HG03175 (cell line): ENCODE data around the gene NYAP2.

Experiments
- ATAC-seq: cut with Tn5 transposase; IDR thresholded peaks from one replicate; pipeline ENCODE4 v1.9.1; 2021; ENCODE audit warnings: mild to moderate bottlenecking, moderate library complexity; ENCODE audit not compliant: unreplicated experiment

The NYAP2 gene

GRCh38 chr2:225399504-225399903, at the start of gene NYAP2:
Gene NYAP2, plus strand, starts transcription at chr2:225399710. Its CDS starts 9,171 bp downstream, at chr2:225408881.
- no peak for ATAC-seq

- ATAC-seq, result no peak
These were observed 45.9 kb upstream of the NYAP2 start for GRCh38 chr2:225353579-225354085.

GRCh38 chr2:225354281-225354774, 45.2 kb upstream of the NYAP2 start:
- ATAC-seq, result no peak

- ATAC-seq, result no peak
These were observed 43.7 kb upstream of the NYAP2 start for GRCh38 chr2:225355788-225356187.

GRCh38 chr2:225366731-225367130, 32.8 kb upstream of the NYAP2 start:
- no peak for ATAC-seq

GRCh38 chr2:225367482-225367881, 32.0 kb upstream of the NYAP2 start:
- ATAC-seq, result no peak

GRCh38 chr2:225378984-225379383, 20.5 kb upstream of the NYAP2 start:
- no peak for ATAC-seq

GRCh38 chr2:225379856-225380255, 19.7 kb upstream of the NYAP2 start:
- ATAC-seq, result no peak

GRCh38 chr2:225381609-225382008, 17.9 kb upstream of the NYAP2 start:
- ATAC-seq, result no peak

GRCh38 chr2:225398372-225398771, 1.1 kb upstream of the NYAP2 start:
- ATAC-seq, result no peak

- ATAC-seq, result no peak
These were observed 576 bp downstream of the NYAP2 start for GRCh38 chr2:225400060-225400511.

GRCh38 chr2:225400546-225401400, 1.3 kb downstream of the NYAP2 start:
- ATAC-seq, result no peak

- no peak for ATAC-seq
These were observed 2.8 kb downstream of the NYAP2 start for GRCh38 chr2:225402210-225402776.

- no peak for ATAC-seq
These were observed 11.9 kb downstream of the NYAP2 start for GRCh38 chr2:225411452-225411851.

- ATAC-seq, result no peak
These were observed 14.3 kb downstream of the NYAP2 start for GRCh38 chr2:225413786-225414185.

- ATAC-seq, result no peak
These were observed 15.4 kb downstream of the NYAP2 start for GRCh38 chr2:225414902-225415301.

- no peak for ATAC-seq
These were observed 15.8 kb downstream of the NYAP2 start for GRCh38 chr2:225415341-225415740.

- no peak for ATAC-seq
These were observed 16.3 kb downstream of the NYAP2 start for GRCh38 chr2:225415792-225416191.

- no peak for ATAC-seq
These were observed 17.3 kb downstream of the NYAP2 start for GRCh38 chr2:225416616-225417367.

GRCh38 chr2:225419033-225419432, 19.5 kb downstream of the NYAP2 start:
- ATAC-seq, result no peak

GRCh38 chr2:225422145-225422544, 22.6 kb downstream of the NYAP2 start:
- no peak for ATAC-seq
